Kidney tubule cell (primary cell): Measurements from ENCODE around the gene OTUB1.
"Not testable (repeated sequence)": the region's sequence is repeated elsewhere in the genome, so short reads cannot be mapped to it uniquely, and the experiment has no call there.

Experiments
- DNase-seq: peaks from one replicate; pipeline ENCODE4 v3.0.0-alpha.2; 2018; ENCODE audit warnings: low spot score

The OTUB1 gene

GRCh38 chr11:64044730-64045393 is 58.6 kb downstream of the OTUB1 start:
- DNase-seq: no peak

DNA sequence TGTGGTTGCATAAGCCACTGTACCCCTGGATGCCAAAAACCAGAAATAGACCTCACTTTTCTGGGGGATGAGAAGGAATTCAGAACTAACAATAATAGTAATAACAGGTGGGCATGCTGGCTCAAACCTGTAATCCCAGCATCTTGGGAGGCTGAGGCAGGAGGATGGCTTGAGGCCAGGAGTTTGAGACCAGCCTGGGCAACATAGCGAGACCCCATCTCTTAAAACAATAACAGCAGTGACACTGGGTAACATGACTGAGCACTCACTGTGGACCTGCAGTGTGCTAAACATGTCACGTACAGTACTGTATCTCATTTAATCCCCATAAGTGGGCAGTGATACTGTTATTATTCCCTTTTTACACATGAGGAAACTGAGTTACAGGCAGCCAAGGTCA is 59.5 kb downstream of the OTUB1 start:
- DNase-seq: no peak

DNA sequence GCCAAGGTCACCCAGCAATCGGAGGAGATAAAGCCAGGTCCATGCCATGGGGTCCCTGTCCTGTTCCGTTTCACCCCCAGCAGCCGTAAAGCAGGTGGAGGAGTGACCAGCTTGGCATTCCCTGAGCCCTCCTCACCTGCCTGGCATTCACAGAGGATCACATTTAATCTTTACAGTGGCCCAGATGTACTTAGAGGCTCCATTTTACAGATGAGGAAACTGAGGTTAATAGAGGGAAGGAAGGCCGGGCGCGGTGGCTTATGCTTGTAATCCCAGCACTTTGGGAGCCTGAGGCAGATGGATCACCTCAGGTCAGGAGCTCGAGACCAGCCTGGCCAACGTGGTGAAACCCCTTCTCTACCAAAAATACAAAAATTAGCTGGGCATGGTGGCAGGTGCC is 61.1 kb downstream of the OTUB1 start:
- not testable (repeated sequence) for DNase-seq
